Activated CD8-positive, alpha-beta memory T cell treated with anti-CD3 and anti-CD28 coated beads for 24 hours (primary cell): ENCODE data around the gene SLCO3A1.

Experiments
- DNase-seq: peaks from one replicate; pipeline ENCODE4 v3.0.0-alpha.2; 2020

The SLCO3A1 gene

GRCh38 chr15:92111291-92111690 is 257.8 kb downstream of the SLCO3A1 start:
- DNase-seq: no peak

GRCh38 chr15:92111751-92112150 is 258.2 kb downstream of the SLCO3A1 start:
- no peak for DNase-seq

- DNase-seq: no peak
These were observed 258.7 kb downstream of the SLCO3A1 start for GRCh38 chr15:92112180-92112579.

- DNase-seq: no peak
These were observed 259.2 kb downstream of the SLCO3A1 start for GRCh38 chr15:92112711-92113110.

GRCh38 chr15:92113832-92114231 is 260.3 kb downstream of the SLCO3A1 start:
- no peak for DNase-seq

- no peak for DNase-seq
These were observed 262.3 kb downstream of the SLCO3A1 start for GRCh38 chr15:92115834-92116233.

GRCh38 chr15:92116330-92116729 is 262.8 kb downstream of the SLCO3A1 start:
- no peak for DNase-seq

- no peak for DNase-seq
These were observed 263.8 kb downstream of the SLCO3A1 start for GRCh38 chr15:92117261-92117731.

GRCh38 chr15:92118162-92118935 is 264.8 kb downstream of the SLCO3A1 start:
- DNase-seq: no peak

- no peak for DNase-seq
These were observed 265.4 kb downstream of the SLCO3A1 start for GRCh38 chr15:92118936-92119325.

GRCh38 chr15:92120094-92120795 is 266.7 kb downstream of the SLCO3A1 start:
- no peak for DNase-seq

GRCh38 chr15:92121047-92121446 is 267.5 kb downstream of the SLCO3A1 start:
- no peak for DNase-seq

GRCh38 chr15:92122259-92122658 is 268.8 kb downstream of the SLCO3A1 start:
- DNase-seq: no peak

GRCh38 chr15:92123962-92124656 is 270.6 kb downstream of the SLCO3A1 start:
- no peak for DNase-seq

GRCh38 chr15:92124657-92125010 is 271.1 kb downstream of the SLCO3A1 start:
- no peak for DNase-seq

- DNase-seq: no peak
These were observed 275.3 kb downstream of the SLCO3A1 start for GRCh38 chr15:92128788-92129187.

- DNase-seq: no peak
These were observed 276.7 kb downstream of the SLCO3A1 start for GRCh38 chr15:92130244-92130643.

- DNase-seq: no peak
These were observed 277.4 kb downstream of the SLCO3A1 start for GRCh38 chr15:92130906-92131305.

- DNase-seq: no peak
These were observed 279.7 kb downstream of the SLCO3A1 start for GRCh38 chr15:92132982-92133755.

GRCh38 chr15:92140796-92141195 is 287.3 kb downstream of the SLCO3A1 start:
- DNase-seq: no peak

GRCh38 chr15:92141607-92142006 is 288.1 kb downstream of the SLCO3A1 start:
- DNase-seq: no peak

GRCh38 chr15:92142242-92143232 is 289.0 kb downstream of the SLCO3A1 start:
- no peak for DNase-seq
